ENCODE data around the gene CBFA2T2. TPM values are rescaled to one million over a fixed set of nuclear protein-coding genes. Genes with fewer than 3 reads are reported as not detected.

The CBFA2T2 gene
- total and polyA plus RNA-seq, 2 donors (not counting 1 experiment from before 2014, with no cell fraction given): 26.9 to 30.0 TPM

DNA sequence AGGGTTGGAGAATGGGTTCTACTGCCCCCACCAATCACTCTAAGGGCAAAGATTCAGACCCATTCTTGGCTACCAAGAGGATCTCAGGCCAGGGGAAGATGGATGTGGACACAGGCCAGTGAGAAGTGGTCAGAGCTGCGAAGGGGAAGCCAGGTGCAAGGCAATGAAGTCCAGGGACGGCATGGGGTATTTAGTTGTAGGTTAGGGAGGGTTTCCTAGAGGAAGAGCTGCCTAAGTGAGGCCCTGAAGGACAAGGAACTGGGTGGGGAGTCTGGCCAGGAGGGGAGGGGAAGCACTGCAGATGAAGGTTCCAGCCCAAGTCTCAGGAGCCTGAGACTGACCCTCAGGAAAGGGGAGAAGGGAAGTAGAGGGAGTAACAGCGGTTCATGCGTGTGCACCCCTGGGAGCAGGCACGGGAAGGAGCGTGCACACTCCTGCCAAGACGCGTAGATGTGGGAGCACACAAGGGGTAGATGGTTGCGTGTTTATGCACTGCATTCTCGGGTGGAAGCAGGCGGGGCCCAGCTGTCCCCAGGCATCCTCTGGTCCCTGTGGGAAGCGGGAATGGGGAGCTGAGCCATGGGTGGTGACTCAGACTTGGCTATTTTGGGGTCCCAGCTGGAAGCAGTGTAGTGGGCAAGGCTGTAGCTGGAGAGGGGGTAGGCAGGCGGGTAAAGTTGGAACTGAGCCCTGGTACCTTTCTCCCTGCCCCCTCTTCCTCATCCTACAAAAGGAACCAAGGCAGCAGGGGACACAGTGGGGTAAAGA is 180.2 kb downstream of the CBFA2T2 start:
- intact Hi-C loops (cut with micrococcal nuclease): loop anchor here (2.0 to 5.0 kb wide), 4 partner anchors 113 to 397 kb away; partner anchors contain the start of gene RALY
- CTCF ChIA-PET: interaction anchor here (1.2 to 6.1 kb wide), 5 partner anchors 9 to 276 kb away, joined by 3 to 61 read pairs (median 17); no protein-coding TSS in a partner anchor

More for the DNA sequence above, 180.2 kb downstream of the CBFA2T2 start:
- Mint-ChIP-seq H3K4me1 (peaks cover 34% of the 10 kb centered on the region), H3K9me3 (ENCODE audit: insufficient read depth) (no peaks in the 10 kb centered on the region), H3K27ac (no peak overlapping the region), H3K27me3 (no peaks in the 10 kb centered on the region), H3K4me3 (no peak overlapping the region)
- H4K20me1 ChIP-seq (ENCODE audit: control insufficient read depth, insufficient read depth, low read length, poor library complexity, severe bottlenecking): no peaks in the 10 kb centered on the region
- H3K36me3 ChIP-seq (replicated peaks in 1 of 2; ENCODE audit: control extremely low read depth in 1 of 2, control insufficient read depth in 1 of 2, extremely low read depth in 1 of 2, insufficient read depth in 2 of 2, low read length in 1 of 2): no peaks in the 10 kb centered on the region
- no peak overlapping the region for H2AFZ ChIP-seq (ENCODE audit: insufficient read depth, low read depth, low read length, poor library complexity, severe bottlenecking)
- POLR2A ChIA-PET: interaction anchor here (2.3 kb wide), 1 partner anchor 15 kb away, joined by 6 read pairs; no protein-coding TSS in a partner anchor
- 93% methylated on average over 12 of the region's 13 CpGs for WGBS (ENCODE audit: insufficient coverage)
- no peaks in the 10 kb centered on the region for H3K27me3 ChIP-seq (replicated peaks in 1 of 4; ENCODE audit: control extremely low read depth in 1 of 4, control insufficient read depth in 3 of 4, insufficient read depth in 4 of 4, low read length in 3 of 4)
- no peak for TF ChIP-seq EZH2 (IDR thresholded peaks at IDR 0.05; ENCODE audit: borderline replicate concordance, insufficient read depth, low read depth, low read length, poor library complexity, severe bottlenecking)
- TF ChIP-seq, protein P1, sequence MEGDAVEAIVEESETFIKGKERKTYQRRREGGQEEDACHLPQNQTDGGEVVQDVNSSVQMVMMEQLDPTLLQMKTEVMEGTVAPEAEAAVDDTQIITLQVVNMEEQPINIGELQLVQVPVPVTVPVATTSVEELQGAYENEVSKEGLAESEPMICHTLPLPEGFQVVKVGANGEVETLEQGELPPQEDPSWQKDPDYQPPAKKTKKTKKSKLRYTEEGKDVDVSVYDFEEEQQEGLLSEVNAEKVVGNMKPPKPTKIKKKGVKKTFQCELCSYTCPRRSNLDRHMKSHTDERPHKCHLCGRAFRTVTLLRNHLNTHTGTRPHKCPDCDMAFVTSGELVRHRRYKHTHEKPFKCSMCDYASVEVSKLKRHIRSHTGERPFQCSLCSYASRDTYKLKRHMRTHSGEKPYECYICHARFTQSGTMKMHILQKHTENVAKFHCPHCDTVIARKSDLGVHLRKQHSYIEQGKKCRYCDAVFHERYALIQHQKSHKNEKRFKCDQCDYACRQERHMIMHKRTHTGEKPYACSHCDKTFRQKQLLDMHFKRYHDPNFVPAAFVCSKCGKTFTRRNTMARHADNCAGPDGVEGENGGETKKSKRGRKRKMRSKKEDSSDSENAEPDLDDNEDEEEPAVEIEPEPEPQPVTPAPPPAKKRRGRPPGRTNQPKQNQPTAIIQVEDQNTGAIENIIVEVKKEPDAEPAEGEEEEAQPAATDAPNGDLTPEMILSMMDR (IDR thresholded peaks at IDR 0.05): no peak
- no peak for DNase-seq
- no peak overlapping the region for H3K4me3 ChIP-seq (ENCODE audit: control extremely low read depth in 1 of 5, extremely low read depth in 1 of 5, insufficient read depth in 1 of 5, low read depth in 2 of 5, low read length in 4 of 5)
- no peak overlapping the region for H3K4me2 ChIP-seq (replicated peaks; ENCODE audit: low read depth, low read length, poor library complexity, severe bottlenecking)
- no peaks in the 10 kb centered on the region for H3K9me3 ChIP-seq (ENCODE audit: control extremely low read depth in 1 of 3, control insufficient read depth in 2 of 3, insufficient read depth in 1 of 3, low read length in 2 of 3)
- ATAC-seq (ENCODE audit: low read depth): no peak
- H3K4me1 ChIP-seq (ENCODE audit: control insufficient read depth in 2 of 2, insufficient read depth in 2 of 2, low read length in 2 of 2): peaks cover 20 to 42% of the 10 kb centered on the region in 2 donors
- peaks cover 3% of the 10 kb centered on the region for H3K79me2 ChIP-seq (ENCODE audit: control insufficient read depth, insufficient read depth, low read length)
- H3K27ac ChIP-seq (ENCODE audit: low read length in 2 of 2): no peak overlapping the region
- H3K9ac ChIP-seq (ENCODE audit: low read length): no peak overlapping the region

Data from B cell (primary cell).